Muscle layer of colon (tissue), 2 donors: ENCODE measurements around the gene NDST1.

Experiments used
- H3K27ac ChIP-seq: one replicate; pipeline ENCODE4 v1.7.0; 2013; ENCODE audit warnings: low read depth, mild to moderate bottlenecking, low read length, moderate library complexity
- H3K27me3 ChIP-seq, 2 donors: one replicate each; pipeline ENCODE4 v1.7.0; 2013; ENCODE audit warnings: low read length in 2 of 2, mild to moderate bottlenecking in 2 of 2; ENCODE audit not compliant: insufficient read depth in 2 of 2, control insufficient read depth in 1 of 2
- H3K36me3 ChIP-seq: one replicate; pipeline ENCODE4 v1.7.0; 2013; ENCODE audit warnings: mild to moderate bottlenecking, low read length; ENCODE audit not compliant: insufficient read depth
- H3K4me1 ChIP-seq: one replicate; pipeline ENCODE4 v1.7.0; 2013; ENCODE audit warnings: mild to moderate bottlenecking, low read length; ENCODE audit not compliant: insufficient read depth
- H3K4me3 ChIP-seq, 2 donors: one replicate each; pipeline ENCODE4 v1.7.0; 2013; ENCODE audit warnings: low read length in 2 of 2, low read depth in 1 of 2, mild to moderate bottlenecking in 1 of 2, moderate library complexity in 1 of 2
- H3K9ac ChIP-seq: one replicate; pipeline ENCODE4 v1.7.0; 2013; ENCODE audit warnings: low read length
- H3K9me3 ChIP-seq: one replicate; pipeline ENCODE4 v1.7.0; 2013; ENCODE audit warnings: mild to moderate bottlenecking, low read length
- donor health status: abdominal sarcoma.
- donor health status: Adenocarcinoma of cecum.

Gene NDST1

GRCh38 chr5:150599281-150599680 is 91.3 kb downstream of the NDST1 start:
- Histone ChIP-seq H3K4me3 (no peak overlapping the region), H3K36me3 (no peaks in the 10 kb centered on the region), H3K9me3 (no peaks in the 10 kb centered on the region), H3K9ac (no peak overlapping the region), H3K27ac (no peak overlapping the region), H3K4me1 (peaks cover 10% of the 10 kb centered on the region), H3K27me3 (no peaks in the 10 kb centered on the region)

- no peaks in the 10 kb centered on the region for H3K9me3 ChIP-seq
- peaks cover 10% of the 10 kb centered on the region for H3K4me1 ChIP-seq
- no peaks in the 10 kb centered on the region for H3K27me3 ChIP-seq
- H3K4me3 ChIP-seq, result no peak overlapping the region
- H3K27ac ChIP-seq, result no peak overlapping the region
- H3K36me3 ChIP-seq, result no peaks in the 10 kb centered on the region
- H3K9ac ChIP-seq, result no peak overlapping the region
Measured at GRCh38 chr5:150599917-150600511, 92.1 kb downstream of the NDST1 start.

- no peak overlapping the region for H3K27ac ChIP-seq
- no peaks in the 10 kb centered on the region for H3K27me3 ChIP-seq
- no peaks in the 10 kb centered on the region for H3K9me3 ChIP-seq
- no peak overlapping the region for H3K4me3 ChIP-seq
- H3K4me1 ChIP-seq, result peaks cover 10% of the 10 kb centered on the region
- H3K36me3 ChIP-seq, result no peaks in the 10 kb centered on the region
- no peak overlapping the region for H3K9ac ChIP-seq
Measured at GRCh38 chr5:150600616-150601490, 92.9 kb downstream of the NDST1 start.

GRCh38 chr5:150601491-150602345 is 93.8 kb downstream of the NDST1 start:
- Histone ChIP-seq H3K4me3 (no peak overlapping the region), H3K9ac (no peak overlapping the region), H3K27ac (no peak overlapping the region), H3K36me3 (no peaks in the 10 kb centered on the region), H3K4me1 (peaks cover 10% of the 10 kb centered on the region), H3K9me3 (no peaks in the 10 kb centered on the region), H3K27me3 (no peaks in the 10 kb centered on the region)

- no peaks in the 10 kb centered on the region for H3K36me3 ChIP-seq
- H3K27ac ChIP-seq, result no peak overlapping the region
- no peaks in the 10 kb centered on the region for H3K27me3 ChIP-seq
- no peaks in the 10 kb centered on the region for H3K9me3 ChIP-seq
- H3K9ac ChIP-seq, result no peak overlapping the region
- no peak overlapping the region for H3K4me3 ChIP-seq
- peaks cover 10% of the 10 kb centered on the region for H3K4me1 ChIP-seq
Measured at GRCh38 chr5:150603052-150603451, 95.1 kb downstream of the NDST1 start.

- H3K27ac ChIP-seq, result no peak overlapping the region
- H3K4me1 ChIP-seq, result peaks cover 10% of the 10 kb centered on the region
Measured at GRCh38 chr5:150603491-150603890, 95.6 kb downstream of the NDST1 start.

GRCh38 chr5:150604010-150604409 is 96.1 kb downstream of the NDST1 start:
- H3K4me3 ChIP-seq, result no peak overlapping the region
- no peaks in the 10 kb centered on the region for H3K27me3 ChIP-seq
- H3K9me3 ChIP-seq, result no peaks in the 10 kb centered on the region
- no peaks in the 10 kb centered on the region for H3K36me3 ChIP-seq
- no peak overlapping the region for H3K9ac ChIP-seq
- H3K27ac ChIP-seq, result no peak overlapping the region
- H3K4me1 ChIP-seq, result peaks cover 10% of the 10 kb centered on the region

More at GRCh38 chr5:150603491-150603890, 95.6 kb downstream of the NDST1 start:
- Histone ChIP-seq H3K27me3 (no peaks in the 10 kb centered on the region), H3K36me3 (no peaks in the 10 kb centered on the region), H3K9ac (no peak overlapping the region), H3K4me3 (no peak overlapping the region), H3K9me3 (no peaks in the 10 kb centered on the region)

- H3K27ac ChIP-seq, result no peak overlapping the region
- no peaks in the 10 kb centered on the region for H3K27me3 ChIP-seq
- H3K9me3 ChIP-seq, result no peaks in the 10 kb centered on the region
- peaks cover 8% of the 10 kb centered on the region for H3K4me1 ChIP-seq
- no peak overlapping the region for H3K9ac ChIP-seq
- no peaks in the 10 kb centered on the region for H3K36me3 ChIP-seq
- no peak overlapping the region for H3K4me3 ChIP-seq
Measured at GRCh38 chr5:150604894-150605440, 97.0 kb downstream of the NDST1 start.

GRCh38 chr5:150605546-150605945 is 97.6 kb downstream of the NDST1 start:
- Histone ChIP-seq H3K9ac (no peak overlapping the region), H3K4me1 (peaks cover 7% of the 10 kb centered on the region), H3K27me3 (no peaks in the 10 kb centered on the region), H3K4me3 (no peak overlapping the region), H3K9me3 (no peaks in the 10 kb centered on the region), H3K36me3 (no peaks in the 10 kb centered on the region), H3K27ac (no peak overlapping the region)

GRCh38 chr5:150606476-150606875 is 98.5 kb downstream of the NDST1 start:
- Histone ChIP-seq H3K36me3 (no peaks in the 10 kb centered on the region), H3K9ac (no peak overlapping the region), H3K4me1 (peaks cover 14% of the 10 kb centered on the region), H3K27me3 (no peaks in the 10 kb centered on the region), H3K9me3 (no peaks in the 10 kb centered on the region), H3K4me3 (no peak overlapping the region), H3K27ac (no peak overlapping the region)

- H3K4me1 ChIP-seq, result peaks cover 15% of the 10 kb centered on the region
- no peak overlapping the region for H3K27ac ChIP-seq
- H3K4me3 ChIP-seq, result no peak overlapping the region
- no peak overlapping the region for H3K9ac ChIP-seq
- no peaks in the 10 kb centered on the region for H3K36me3 ChIP-seq
- H3K27me3 ChIP-seq, result no peaks in the 10 kb centered on the region
- H3K9me3 ChIP-seq, result no peaks in the 10 kb centered on the region
Measured at GRCh38 chr5:150607105-150607504, 99.2 kb downstream of the NDST1 start.
